Kidney (tissue), 14 donors: ENCODE results near the gene LPIN1. TPM values are rescaled to one million over a fixed set of nuclear protein-coding genes. Genes with fewer than 3 reads are reported as not detected.

Experiments
- DNase-seq, 5 donors: peaks; one replicate each; pipeline ENCODE4 v3.0.0-alpha.2; 2013 to 2020
- FAIRE-seq: peaks from 2 replicates; lab custom pipeline; 2012; peaks lifted over from hg19 to GRCh38; lab: Jason Lieb, UNC
- H3K27ac ChIP-seq, 2 donors: one replicate each; pipeline ENCODE4 v1.7.0; 2013; ENCODE audit warnings: low read depth in 2 of 2, low read length in 2 of 2, inconsistent platforms in 1 of 2
- H3K27me3 ChIP-seq: one replicate; pipeline ENCODE4 v1.7.1; 2013; ENCODE audit warnings: low read length, inconsistent platforms; ENCODE audit not compliant: control insufficient read depth, insufficient read depth
- H3K36me3 ChIP-seq, 3 donors: one replicate each; pipeline versions ENCODE4 v1.7.0 to v1.7.1; 2013; ENCODE audit warnings: low read length in 3 of 3, control low read depth in 1 of 3, inconsistent platforms in 1 of 3; ENCODE audit not compliant: insufficient read depth in 3 of 3, control insufficient read depth in 2 of 3
- H3K4me1 ChIP-seq, 3 donors: one replicate each; pipeline versions ENCODE4 v1.7.0 to v1.7.1; 2013; ENCODE audit warnings: low read length in 3 of 3, inconsistent platforms in 1 of 3, low read depth in 1 of 3; ENCODE audit not compliant: control insufficient read depth in 2 of 3, insufficient read depth in 2 of 3
- H3K4me3 ChIP-seq, 3 donors: one replicate each; pipeline versions ENCODE4 v1.7.0 to v1.8.1; 2013; ENCODE audit warnings: low read length in 3 of 3, control low read depth in 1 of 3, inconsistent platforms in 1 of 3
- H3K9ac ChIP-seq, 3 donors: one replicate each; pipeline versions ENCODE4 v1.7.0 to v1.7.1; 2013; ENCODE audit warnings: low read length in 3 of 3, control low read depth in 1 of 3, inconsistent platforms in 1 of 3
- H3K9me3 ChIP-seq, 3 donors: one replicate each; pipeline versions ENCODE4 v1.7.0 to v1.7.1; 2013; ENCODE audit warnings: low read length in 3 of 3, control low read depth in 1 of 3, inconsistent platforms in 1 of 3; ENCODE audit not compliant: control insufficient read depth in 2 of 3, insufficient read depth in 1 of 3
- CTCF ChIP-seq: IDR thresholded peaks from 3 replicates; pipeline ENCODE4 v1.5.1; 2012; ENCODE audit warnings: mild to moderate bottlenecking, moderate library complexity, borderline replicate concordance; ENCODE audit not compliant: insufficient read depth; ENCODE audit errors: extremely low read depth
- intact Hi-C: fragments of 100-400 bp; cut with DNase I; formaldehyde crosslinking; loops from one replicate; pipeline ENCODE4 v1.11.1; 2022
- polyA plus RNA-seq: library from polyadenylated mRNA; stranded (reverse); fragments of 350-450 nt; fragmentation: Illumina TruSeq; extraction: RNeasy Lipid Tissue Mini Kit (QIAGEN cat#74804); gene quantifications from one replicate; pipeline ENCODE4 v1.2.3, GENCODE V29; 2014; ENCODE audit warnings: low read depth, low replicate concordance; ENCODE audit not compliant: insufficient read depth
- total RNA-seq: library from RNA; stranded (reverse); fragmentation: NEBNext Ultra II Directional; extraction: Animal tissue kit (Norgen Biotek cat#: 25700); gene quantifications from one replicate; pipeline ENCODE4 v1.2.1, GENCODE V29; 2021
- donor health status: control.
- donor health status: control.
- donor health status: control.
- donor health status: control.
- donor health status: control.
- donor health status: DM: yes; HTN: yes; CAD: no.
- donor health status: Normal renal cell carcinoma (clear cell type).

The LPIN1 gene
- total and polyA plus RNA-seq, 2 donors from 2014 or later = 11.8 to 36.8 TPM

- no peak for TF ChIP-seq CTCF
- intact Hi-C loops = no loop called here
- DNase-seq = no peak
- no peaks in the 10 kb centered on the region for H3K27me3 ChIP-seq
- no peak overlapping the region for H3K9ac ChIP-seq
- no peaks in the 10 kb centered on the region for H3K4me1 ChIP-seq
- no peaks in the 10 kb centered on the region for H3K9me3 ChIP-seq
- H3K36me3 ChIP-seq = peaks cover 0 to 50% (median 36%) of the 10 kb centered on the region in 3 donors
- H3K27ac ChIP-seq = no peak overlapping the region
- H3K4me3 ChIP-seq = no peak overlapping the region
- FAIRE-seq = no peak
These were observed 49.2 kb downstream of the LPIN1 start for GRCh38 chr2:11795590-11795989.

- FAIRE-seq (no peak), DNase-seq (no peak)
- Histone ChIP-seq H3K4me1 (no peaks in the 10 kb centered on the region), H3K36me3 (peaks cover 0 to 50% (median 36%) of the 10 kb centered on the region in 3 donors), H3K27me3 (no peaks in the 10 kb centered on the region), H3K4me3 (no peak overlapping the region), H3K27ac (no peak overlapping the region), H3K9me3 (no peaks in the 10 kb centered on the region), H3K9ac (no peak overlapping the region)
- no peak for TF ChIP-seq CTCF
- intact Hi-C loops = no loop called here
These were observed 50.0 kb downstream of the LPIN1 start for GRCh38 chr2:11796190-11797171.

GRCh38 chr2:11797846-11798245 lies 51.4 kb downstream of the LPIN1 start:
- H3K4me1 ChIP-seq = no peaks in the 10 kb centered on the region
- DNase-seq = no peak
- peaks cover 0 to 47% (median 39%) of the 10 kb centered on the region in 3 donors for H3K36me3 ChIP-seq
- H3K9ac ChIP-seq = no peak overlapping the region
- intact Hi-C loops = no loop called here
- no peaks in the 10 kb centered on the region for H3K27me3 ChIP-seq
- no peak overlapping the region for H3K4me3 ChIP-seq
- no peak overlapping the region for H3K27ac ChIP-seq
- no peak for TF ChIP-seq CTCF
- no peak for FAIRE-seq
- no peaks in the 10 kb centered on the region for H3K9me3 ChIP-seq
